Prostate gland (tissue), 2 donors: Measurements from ENCODE around the gene TKFC.

Experiments
- CTCF ChIP-seq, 4 experiments: fragments of 200-600 bp in 2 of 4; fragments of 450-650 bp in 2 of 4; sonication (generic) in 2 of 4; IDR thresholded peaks; 1 replicate in 3 of 4; 2 replicates in 1 of 4; pipeline ENCODE4 v1.5.1; 2016 to 2019; ENCODE audit warnings: antibody characterized with exemption in 4 of 4, mild to moderate bottlenecking in 2 of 4, moderate library complexity in 2 of 4
- POLR2A ChIP-seq: fragments of 450-650 bp; IDR thresholded peaks from one replicate; pipeline ENCODE4 v1.6.1; 2016; ENCODE audit warnings: antibody characterized with exemption, mild to moderate bottlenecking
- POLR2AphosphoS5 ChIP-seq: sonication (generic); formaldehyde crosslinking; IDR thresholded peaks from one replicate; pipeline ENCODE4 v1.6.1; 2017; ENCODE audit warnings: antibody characterized with exemption

GRCh38 chr11:61335355-61335710 is 2.3 kb downstream of the TKFC start:
- TF ChIP-seq CTCF (IDR thresholded peaks at IDR 0.05) (no peak), POLR2A (no peak), POLR2AphosphoS5 (no peak)
